ENCODE measurements around the gene DLG2. TPM values are rescaled to one million over a fixed set of nuclear protein-coding genes. Genes with fewer than 3 reads are reported as not detected.

The DLG2 gene
- total and polyA plus RNA-seq, 2 of the 4 experiments (the other 2 are of a cell fraction) = 0.31 to 0.36 TPM

DNA sequence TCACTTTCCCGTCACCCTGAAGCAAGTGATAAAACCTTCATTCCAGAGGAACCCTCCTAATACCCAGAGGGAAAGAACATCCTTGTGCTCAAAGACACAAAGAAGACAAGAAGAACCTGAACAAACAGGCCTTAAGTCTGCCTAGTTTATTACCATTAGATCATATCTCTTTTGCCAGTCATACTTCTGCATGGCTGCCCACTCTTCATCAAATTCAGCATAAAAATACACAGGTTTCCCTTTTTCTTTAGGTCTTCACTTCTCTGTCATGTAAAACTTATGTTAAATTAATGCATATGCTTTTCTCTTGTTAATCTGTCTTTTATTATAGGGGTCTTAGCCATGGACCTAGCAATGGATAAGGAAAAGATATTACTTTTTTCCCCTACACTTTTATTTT is 459.7 kb downstream of the DLG2 start:
- no peak overlapping the region for H2BK120ac ChIP-seq (ENCODE audit: low read depth, low read length)
- H4K91ac ChIP-seq (ENCODE audit: insufficient read depth, low read depth, low read length) = no peak overlapping the region
- no peaks in the 10 kb centered on the region for H3K79me1 ChIP-seq (ENCODE audit: low read depth in 1 of 2, low read length in 2 of 2)
- no peak overlapping the region for H4K8ac ChIP-seq (ENCODE audit: low read depth in 2 of 2, low read length in 2 of 2)
- H2BK20ac ChIP-seq (ENCODE audit: low read depth, low read length) = no peak overlapping the region
- ChIA-PET CTCF (no interaction called here), POLR2A (ENCODE audit: unreplicated experiment) (no interaction called here)
- no peak overlapping the region for H2BK15ac ChIP-seq (ENCODE audit: low read depth, low read length)
- no peaks in the 10 kb centered on the region for H3K27me3 ChIP-seq (ENCODE audit: control insufficient read depth, insufficient read depth, low read length)
- peaks cover 1% of the 10 kb centered on the region; the same call in 1 of the 2 replicates for H3K4me1 ChIP-seq (ENCODE audit: control insufficient read depth, insufficient read depth, low read length)
- no peak overlapping the region for H4K5ac ChIP-seq (ENCODE audit: low read depth, low read length)
- no peak overlapping the region for H2BK5ac ChIP-seq (ENCODE audit: low read depth, low read length, poor library complexity, severe bottlenecking)
- no peak overlapping the region for H3K4ac ChIP-seq (ENCODE audit: low read depth, low read length)
- TF ChIP-seq RFX5 (IDR thresholded peaks at IDR 0.05; ENCODE audit: low read depth, low read length) (no peak), FOS (IDR thresholded peaks at IDR 0.05; ENCODE audit: low read depth, low read length) (no peak), MAFK (IDR thresholded peaks at IDR 0.05; ENCODE audit: low read depth, low read length) (no peak), MAZ (IDR thresholded peaks at IDR 0.05; ENCODE audit: borderline replicate concordance, low read depth, low read length) (no peak), MXI1 (IDR thresholded peaks at IDR 0.05; ENCODE audit: borderline replicate concordance, low read depth, low read length) (no peak), CHD1 (IDR thresholded peaks at IDR 0.05; ENCODE audit: low read depth, low read length) (no peak), NFE2L2 (IDR thresholded peaks at IDR 0.05; ENCODE audit: low read depth, low read length) (no peak), RCOR1 (IDR thresholded peaks at IDR 0.05; ENCODE audit: insufficient replicate concordance, low read length) (no peak), RAD21 (IDR thresholded peaks at IDR 0.05; ENCODE audit: low read length) (no peak), POLR2A (IDR thresholded peaks at IDR 0.05; ENCODE audit: low read depth, low read length) (no peak), ELK1 (IDR thresholded peaks at IDR 0.05; ENCODE audit: borderline replicate concordance, low read depth, low read length) (no peak), CEBPB (IDR thresholded peaks at IDR 0.05; ENCODE audit: low read depth, low read length) (no peak), BHLHE40 (IDR thresholded peaks at IDR 0.05; ENCODE audit: low read depth, low read length) (no peak), SMC3 (IDR thresholded peaks at IDR 0.05; ENCODE audit: low read depth, low read length) (no peak)
- TF ChIP-seq, protein P1, sequence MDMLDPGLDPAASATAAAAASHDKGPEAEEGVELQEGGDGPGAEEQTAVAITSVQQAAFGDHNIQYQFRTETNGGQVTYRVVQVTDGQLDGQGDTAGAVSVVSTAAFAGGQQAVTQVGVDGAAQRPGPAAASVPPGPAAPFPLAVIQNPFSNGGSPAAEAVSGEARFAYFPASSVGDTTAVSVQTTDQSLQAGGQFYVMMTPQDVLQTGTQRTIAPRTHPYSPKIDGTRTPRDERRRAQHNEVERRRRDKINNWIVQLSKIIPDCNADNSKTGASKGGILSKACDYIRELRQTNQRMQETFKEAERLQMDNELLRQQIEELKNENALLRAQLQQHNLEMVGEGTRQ (IDR thresholded peaks at IDR 0.05; ENCODE audit: low read depth, low read length) = no peak
- no peak overlapping the region for H2AFZ ChIP-seq (replicated peaks; ENCODE audit: low read length, poor library complexity)
- no peak overlapping the region for H3K14ac ChIP-seq (replicated peaks; ENCODE audit: low read depth, low read length)
- intact Hi-C loops (cut with micrococcal nuclease) = no loop called here
- H3K36me3 ChIP-seq (ENCODE audit: control insufficient read depth, insufficient read depth, low read length) = no peaks in the 10 kb centered on the region
- H3K9ac ChIP-seq (ENCODE audit: low read depth, low read length) = no peak overlapping the region
- no peaks in the 10 kb centered on the region for H3K9me3 ChIP-seq (ENCODE audit: control insufficient read depth, insufficient read depth, low read length)
- no peak overlapping the region for H2AK5ac ChIP-seq (ENCODE audit: low read depth, low read length)
- dilution Hi-C loops (cut with HindIII; ENCODE audit: low sequenced_read_pairs, unreplicated experiment) = no loop called here
- H3K56ac ChIP-seq (ENCODE audit: extremely low read depth, insufficient read depth, low read length) = no peak overlapping the region
- in situ Hi-C loops (cut with MboI; ENCODE audit: low sequenced_read_pairs) = no loop called here
- ATAC-seq (ENCODE audit: low read depth) = no peak
- no peak overlapping the region for H3K27ac ChIP-seq (ENCODE audit: insufficient read depth, low read length)
- H4K20me1 ChIP-seq (ENCODE audit: insufficient read depth, low read length) = no peaks in the 10 kb centered on the region
- H2AK9ac ChIP-seq (replicated peaks; ENCODE audit: low read depth, low read length, poor library complexity) = no peak overlapping the region
- no peak overlapping the region for H3K4me2 ChIP-seq (ENCODE audit: low read depth, low read length)
- H3K4me3 ChIP-seq (ENCODE audit: insufficient read depth, low read depth, low read length) = no peak overlapping the region
- WGBS, 2 experiments (ENCODE audit: extremely low coverage in 2 of 2, insufficient read length in 1 of 2) = 40% methylated on average over 1 of the region's 1 CpG; no CpG with 5 or more reads in 1 of the 2 experiments
- no TSS peak for BruUV-seq (replicated peaks)
- H3K23ac ChIP-seq (ENCODE audit: low read depth, low read length) = no peak overlapping the region
- no peak for DNase-seq
- H3K9me1 ChIP-seq (ENCODE audit: insufficient read depth, low read length) = no peaks in the 10 kb centered on the region
- no peak overlapping the region for H3K18ac ChIP-seq (ENCODE audit: low read depth, low read length)

Data from IMR-90 (cell line).